ENCODE measurements around the gene HOXA6.

Gene HOXA6

GRCh38 chr7:27175626-27176523 lies 28.3 kb upstream of the HOXA6 start:
- DNase-seq (ENCODE audit: low read depth): no peak

GRCh38 chr7:27174874-27175625 lies 27.5 kb upstream of the HOXA6 start:
- DNase-seq (ENCODE audit: low read depth): no peak
- no peak overlapping the region for H3K4me3 ChIP-seq (ENCODE audit: low read length)

More at GRCh38 chr7:27175626-27176523, 28.3 kb upstream of the HOXA6 start:
- TF ChIP-seq CTCF (conservative IDR thresholded peaks at IDR 0.05; ENCODE audit: low read depth, low read length): no peak
- H3K4me3 ChIP-seq (ENCODE audit: low read length): no peak overlapping the region

GRCh38 chr7:27173956-27174873 lies 26.6 kb upstream of the HOXA6 start, which contains the start of gene HOXA10:
Gene HOXA10 (minus strand): TSS chr7:27174320. CDS start chr7:27174306, 14 bp downstream.
- TF ChIP-seq CTCF (conservative IDR thresholded peaks at IDR 0.05; ENCODE audit: low read depth, low read length): no peak
- H3K4me3 ChIP-seq (ENCODE audit: low read length): no peak within 1 kb of the TSS
- DNase-seq (ENCODE audit: low read depth): no peak

More at GRCh38 chr7:27174874-27175625, 27.5 kb upstream of the HOXA6 start:
- no peak for TF ChIP-seq CTCF (conservative IDR thresholded peaks at IDR 0.05; ENCODE audit: low read depth, low read length)

- no peak for DNase-seq (ENCODE audit: low read depth)
- H3K4me3 ChIP-seq (ENCODE audit: low read length): no peak overlapping the region
- no peak for TF ChIP-seq CTCF (conservative IDR thresholded peaks at IDR 0.05; ENCODE audit: low read depth, low read length)
Measured at GRCh38 chr7:27173511-27173955, 26.0 kb upstream of the HOXA6 start.

- H3K4me3 ChIP-seq (ENCODE audit: low read length): no peak overlapping the region
- no peak for TF ChIP-seq CTCF (conservative IDR thresholded peaks at IDR 0.05; ENCODE audit: low read depth, low read length)
- DNase-seq (ENCODE audit: low read depth): no peak
Measured at GRCh38 chr7:27172823-27173510, 25.4 kb upstream of the HOXA6 start.

- TF ChIP-seq CTCF (conservative IDR thresholded peaks at IDR 0.05; ENCODE audit: low read depth, low read length): no peak
- H3K4me3 ChIP-seq (ENCODE audit: low read length): no peak overlapping the region
- DNase-seq (ENCODE audit: low read depth): no peak
Measured at GRCh38 chr7:27172315-27172774, 24.8 kb upstream of the HOXA6 start.

All from retinal pigment epithelial cell (primary cell).